Liver (tissue), 9 donors: Measurements from ENCODE around the gene GUCD1. TPM values are rescaled to one million over a fixed set of nuclear protein-coding genes. Genes with fewer than 3 reads are reported as not detected.
"Not testable (repeated sequence)": the region's sequence is repeated elsewhere in the genome, so short reads cannot be mapped to it uniquely, and the experiment has no call there.

ENCODE experiments used
- DNase-seq: peaks from one replicate; pipeline ENCODE4 v3.0.0-alpha.2; 2017; ENCODE audit warnings: low spot score
- H3K27ac ChIP-seq, 2 donors: one replicate each; pipeline ENCODE4 v1.7.0; 2013; ENCODE audit warnings: inconsistent platforms in 2 of 2, low read length in 2 of 2, control low read depth in 1 of 2, low read depth in 1 of 2, mild to moderate bottlenecking in 1 of 2
- H3K27me3 ChIP-seq, 4 donors: one replicate each; pipeline versions ENCODE4 v1.6.1 to v1.7.0; 2013; ENCODE audit warnings: low read length in 3 of 4, inconsistent platforms in 1 of 4, mild to moderate bottlenecking in 1 of 4, moderate library complexity in 1 of 4; ENCODE audit not compliant: control insufficient read depth in 4 of 4, insufficient read depth in 4 of 4
- H3K36me3 ChIP-seq, 4 donors: one replicate each; pipeline versions ENCODE4 v1.6.1 to v1.7.0; 2013; ENCODE audit warnings: low read length in 3 of 4, mild to moderate bottlenecking in 3 of 4, low read depth in 1 of 4, moderate library complexity in 1 of 4; ENCODE audit not compliant: control insufficient read depth in 4 of 4, insufficient read depth in 3 of 4
- H3K4me1 ChIP-seq, 4 donors: one replicate each; pipeline versions ENCODE4 v1.6.1 to v1.7.0; 2013; ENCODE audit warnings: low read length in 3 of 4, mild to moderate bottlenecking in 3 of 4, moderate library complexity in 1 of 4; ENCODE audit not compliant: control insufficient read depth in 4 of 4, insufficient read depth in 4 of 4
- H3K4me3 ChIP-seq, 3 donors: one replicate each; pipeline versions ENCODE4 v1.6.1 to v1.7.0; 2013; ENCODE audit warnings: low read length in 3 of 3, control low read depth in 1 of 3, low read depth in 1 of 3, mild to moderate bottlenecking in 1 of 3
- H3K9ac ChIP-seq, 2 donors: one replicate each; pipeline ENCODE4 v1.7.0; 2013; ENCODE audit warnings: low read length in 2 of 2, mild to moderate bottlenecking in 2 of 2, moderate library complexity in 2 of 2, control low read depth in 1 of 2, low read depth in 1 of 2
- H3K9me3 ChIP-seq, 4 donors: one replicate each; pipeline versions ENCODE4 v1.6.1 to v1.7.0; 2013; ENCODE audit warnings: low read length in 3 of 4; ENCODE audit not compliant: control insufficient read depth in 4 of 4
- FOXA1 ChIP-seq: IDR thresholded peaks from 2 replicates; pipeline ENCODE4 v1.6.1; 2016; ENCODE audit warnings: antibody characterized with exemption
- HNF4A ChIP-seq, 2 donors: conservative IDR thresholded peaks; 2 replicates each; pipeline ENCODE4 v1.6.1; 2016; ENCODE audit warnings: antibody characterized with exemption in 2 of 2, mild to moderate bottlenecking in 2 of 2
- HNF4G ChIP-seq: IDR thresholded peaks from 2 replicates; pipeline ENCODE4 v1.6.1; 2016; ENCODE audit warnings: antibody characterized with exemption
- JUND ChIP-seq, 2 donors: IDR thresholded peaks; 2 replicates each; pipeline ENCODE4 v1.6.1; 2016; ENCODE audit warnings: antibody characterized with exemption in 2 of 2
- MAX ChIP-seq: IDR thresholded peaks from 2 replicates; pipeline ENCODE4 v1.6.1; 2016; ENCODE audit warnings: antibody characterized with exemption
- RAD21 ChIP-seq, 2 donors: IDR thresholded peaks; 2 replicates each; pipeline ENCODE4 v1.6.1; 2016; ENCODE audit warnings: antibody characterized with exemption in 2 of 2, mild to moderate bottlenecking in 2 of 2
- REST ChIP-seq: IDR thresholded peaks from 2 replicates; pipeline ENCODE4 v1.6.1; 2016; ENCODE audit warnings: antibody characterized with exemption, mild to moderate bottlenecking
- RXRA ChIP-seq, 2 donors: IDR thresholded peaks; 2 replicates each; pipeline ENCODE4 v1.6.1; 2017 to 2018; ENCODE audit warnings: antibody characterized with exemption in 2 of 2, mild to moderate bottlenecking in 1 of 2
- SP1 ChIP-seq: IDR thresholded peaks from 2 replicates; pipeline ENCODE4 v1.6.1; 2018; ENCODE audit warnings: antibody characterized with exemption, mild to moderate bottlenecking
- TAF1 ChIP-seq: conservative IDR thresholded peaks from 2 replicates; pipeline ENCODE4 v1.6.1; 2016; ENCODE audit warnings: antibody characterized with exemption, mild to moderate bottlenecking
- YY1 ChIP-seq: IDR thresholded peaks from 2 replicates; pipeline ENCODE4 v1.6.1; 2016; ENCODE audit warnings: antibody characterized with exemption, mild to moderate bottlenecking
- WGBS: extraction: QIAGEN DNeasy Blood & Tissue Kit; methylation state at CpG from one replicate; pipeline ENCODE4 v1.1.7; 2013; 5-methylcytosine and 5-hydroxymethylcytosine counted together
- polyA plus RNA-seq, 2 donors: library from polyadenylated mRNA; stranded (reverse) in 1 of 2; unstranded in 1 of 2; fragments of 200-250 nt in 1 of 2; fragments of >200 nt in 1 of 2; fragmentation: Nextera tagmentation in 1 of 2; extraction: Ambion mirVana in 1 of 2; gene quantifications; one replicate each; pipeline versions ENCODE4 v1.2.1 to v1.2.3, GENCODE V29; 2013 to 2015
- total RNA-seq, 2 donors: library from RNA; depleted of rRNA; stranded (reverse); fragments of >200 nt; gene quantifications; one replicate each; pipeline ENCODE4 v1.2.3, GENCODE V29; 2014
- donor health status: healthy.
- donor health status: healthy.
- donor health status: healthy.
- donor health status: healthy.
- donor health status: healthy.

Gene GUCD1
- total and polyA plus RNA-seq, 4 donors = 118 to 202 (median 179) TPM

- H3K9me3 ChIP-seq, H3K27me3 ChIP-seq, DNase-seq, H3K9ac ChIP-seq, H3K36me3 ChIP-seq: not testable (repeated sequence)
- H3K4me3 ChIP-seq = peak overlapping the region in 1 of 3 donors; percentile 86
- TF ChIP-seq TAF1 = peak; percentile 62
- peaks cover 20 to 38% (median 30%) of the 10 kb centered on the region in 4 donors for H3K4me1 ChIP-seq
- H3K27ac ChIP-seq = peak overlapping the region; percentile 75 to 76
- 38% methylated on average over 10 of the region's 10 CpGs for WGBS
These were observed 38.6 kb upstream of the GUCD1 start for GRCh38 chr22:24593559-24593835.

DNA sequence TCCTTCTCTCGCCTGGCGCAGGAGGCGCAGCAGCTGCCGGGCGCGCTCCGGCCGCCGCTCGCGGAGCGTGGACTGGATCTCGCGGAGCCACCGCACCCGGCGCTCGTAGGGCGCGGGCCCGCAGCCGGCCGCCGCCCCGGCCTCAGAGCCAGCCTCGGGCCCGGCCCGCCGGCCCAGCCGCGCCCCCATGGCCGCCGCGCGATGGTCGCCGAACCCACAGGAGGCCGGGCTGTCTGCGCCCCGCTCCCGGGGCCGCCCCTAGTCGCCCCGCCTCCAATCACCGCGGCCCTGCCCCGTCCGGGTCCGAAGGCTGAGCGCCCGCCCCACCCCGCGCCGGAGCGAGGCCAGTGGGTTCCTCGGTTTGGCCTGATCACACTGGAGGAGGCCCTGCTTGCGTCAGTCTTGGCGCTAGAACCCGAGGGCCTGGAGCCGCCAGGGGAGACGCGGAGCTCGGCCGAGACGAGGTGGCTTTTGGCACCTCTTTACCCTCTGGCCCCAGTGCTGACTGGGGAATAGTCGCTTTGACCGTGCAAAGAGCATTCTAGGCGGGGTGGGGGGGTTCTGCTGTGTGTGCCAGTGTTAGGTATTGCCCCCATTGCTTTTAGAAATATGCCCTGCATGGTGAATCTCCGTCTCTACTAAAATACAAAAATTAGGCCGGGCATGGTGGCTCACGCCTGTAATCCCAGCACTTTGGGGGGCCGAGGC is 38.1 kb upstream of the GUCD1 start, which contains the start of gene LRRC75B:
LRRC75B (minus strand) TSS at position 223 of the 708 bp plus-strand sequence; CDS start at position 189, 34 bp downstream.
- 3% methylated on average over 72 of the region's 72 CpGs for whole genome bisulfite sequencing
- peak; percentile 80 for DNase-seq
- H3K27me3 ChIP-seq = no peaks in the 10 kb centered on the region

More for the DNA sequence above, 38.1 kb upstream of the GUCD1 start, which contains the start of gene LRRC75B:
- Histone ChIP-seq H3K4me1 (peaks cover 20 to 38% (median 30%) of the 10 kb centered on the region in 4 donors), H3K9ac (peak within 1 kb of the TSS; percentile 44 to 49), H3K36me3 (peaks cover 0 to 10% (median 2%) of the 10 kb centered on the region in 4 donors), H3K27ac (peak within 1 kb of the TSS; percentile 75 to 78), H3K4me3 (peak within 1 kb of the TSS; percentile 53 to 86 (median 63)), H3K9me3 (no peaks in the 10 kb centered on the region)
- TF ChIP-seq SP1 = peak; percentile 64
- TF ChIP-seq RAD21 (IDR thresholded peaks at IDR 0.05) = peak in 1 of 2 donors; percentile 54
- TF ChIP-seq RXRA (IDR thresholded peaks at IDR 0.05) = peak; percentile 28 to 55
- peak; percentile 55 to 79 for TF ChIP-seq HNF4A (conservative IDR thresholded peaks at IDR 0.05)
- no peak for TF ChIP-seq FOXA1
- TF ChIP-seq MAX = no peak
- peak; percentile 47 for TF ChIP-seq REST
- no peak for TF ChIP-seq HNF4G
- TF ChIP-seq JUND (IDR thresholded peaks at IDR 0.05) = peak in 1 of 2 donors; percentile 29
- TF ChIP-seq YY1 = peak; percentile 46
